HCT116 (cell line): ENCODE data around the gene NTNG1.

Source experiments
- CBX3 ChIP-seq: IDR thresholded peaks from 2 replicates; pipeline ENCODE4 v1.6.1; 2012; ENCODE audit warnings: low read depth
- EGR1 ChIP-seq: IDR thresholded peaks from 2 replicates; pipeline ENCODE4 v1.6.1; 2012; ENCODE audit warnings: low read depth
- POLR2A ChIP-seq: IDR thresholded peaks from 2 replicates; pipeline ENCODE4 v1.7.0; 2011; ENCODE audit warnings: borderline replicate concordance; ENCODE audit not compliant: insufficient read depth, insufficient read length; ENCODE audit errors: extremely low read depth
- POLR2AphosphoS5 ChIP-seq: IDR thresholded peaks from 2 replicates; pipeline ENCODE4 v1.6.1; 2011; ENCODE audit warnings: mild to moderate bottlenecking, low read depth, low read length, moderate library complexity
- TF ChIP-seq, protein P1 (sequence below), 3 experiments: fragments of 200-600 bp in 1 of 3; sonication (generic) in 1 of 3; IDR thresholded peaks in 2 of 3; conservative IDR thresholded peaks in 1 of 3; 2 replicates each; pipeline ENCODE4 v1.5.1; 2012 to 2017; ENCODE audit warnings: low read depth in 2 of 3, low read length in 2 of 3, antibody characterized with exemption in 1 of 3, borderline replicate concordance in 1 of 3, control low read depth in 1 of 3, mild to moderate bottlenecking in 1 of 3, mixed read lengths in 1 of 3, mixed run types in 1 of 3, moderate library complexity in 1 of 3; ENCODE audit not compliant: insufficient read depth in 1 of 3

DNA sequence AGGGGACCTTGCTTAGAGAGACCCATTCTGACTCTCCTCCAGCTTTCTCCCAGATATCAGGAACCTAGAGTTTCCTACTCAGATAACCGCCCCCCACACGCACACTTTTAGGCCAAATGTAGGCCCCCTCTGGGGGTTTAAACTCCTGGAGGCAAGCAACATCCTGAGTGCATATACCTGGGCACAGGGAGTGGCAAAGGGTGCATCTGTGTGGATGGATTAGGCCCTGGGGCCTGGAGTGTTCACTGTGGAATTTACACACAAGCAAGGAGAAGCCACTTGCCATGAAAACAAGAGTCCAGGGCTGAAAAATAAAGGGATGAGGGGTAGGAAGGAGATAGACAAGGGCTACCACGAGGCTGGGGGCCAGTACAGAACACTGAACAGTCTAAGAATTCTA lies 343.1 kb downstream of the NTNG1 start:
- TF ChIP-seq, protein P1, sequence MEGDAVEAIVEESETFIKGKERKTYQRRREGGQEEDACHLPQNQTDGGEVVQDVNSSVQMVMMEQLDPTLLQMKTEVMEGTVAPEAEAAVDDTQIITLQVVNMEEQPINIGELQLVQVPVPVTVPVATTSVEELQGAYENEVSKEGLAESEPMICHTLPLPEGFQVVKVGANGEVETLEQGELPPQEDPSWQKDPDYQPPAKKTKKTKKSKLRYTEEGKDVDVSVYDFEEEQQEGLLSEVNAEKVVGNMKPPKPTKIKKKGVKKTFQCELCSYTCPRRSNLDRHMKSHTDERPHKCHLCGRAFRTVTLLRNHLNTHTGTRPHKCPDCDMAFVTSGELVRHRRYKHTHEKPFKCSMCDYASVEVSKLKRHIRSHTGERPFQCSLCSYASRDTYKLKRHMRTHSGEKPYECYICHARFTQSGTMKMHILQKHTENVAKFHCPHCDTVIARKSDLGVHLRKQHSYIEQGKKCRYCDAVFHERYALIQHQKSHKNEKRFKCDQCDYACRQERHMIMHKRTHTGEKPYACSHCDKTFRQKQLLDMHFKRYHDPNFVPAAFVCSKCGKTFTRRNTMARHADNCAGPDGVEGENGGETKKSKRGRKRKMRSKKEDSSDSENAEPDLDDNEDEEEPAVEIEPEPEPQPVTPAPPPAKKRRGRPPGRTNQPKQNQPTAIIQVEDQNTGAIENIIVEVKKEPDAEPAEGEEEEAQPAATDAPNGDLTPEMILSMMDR (IDR thresholded peaks at IDR 0.05 in 2 of 3, conservative IDR thresholded peaks at IDR 0.05 in 1 of 3; ENCODE audit: borderline replicate concordance in 1 of 3, insufficient read depth in 1 of 3, low read depth in 2 of 3, low read length in 2 of 3) = no peak
- TF ChIP-seq POLR2AphosphoS5 (no peak), EGR1 (no peak), CBX3 (no peak), POLR2A (no peak)
